Liver (tissue), 9 donors: ENCODE results near the gene DNAJB1. TPM values are rescaled to one million over a fixed set of nuclear protein-coding genes. Genes with fewer than 3 reads are reported as not detected.

ENCODE experiments used
- DNase-seq: peaks from one replicate; pipeline ENCODE4 v3.0.0-alpha.2; 2017; ENCODE audit warnings: low spot score
- H3K27ac ChIP-seq, 2 donors: one replicate each; pipeline ENCODE4 v1.7.0; 2013; ENCODE audit warnings: inconsistent platforms in 2 of 2, low read length in 2 of 2, control low read depth in 1 of 2, low read depth in 1 of 2, mild to moderate bottlenecking in 1 of 2
- H3K27me3 ChIP-seq, 4 donors: one replicate each; pipeline versions ENCODE4 v1.6.1 to v1.7.0; 2013; ENCODE audit warnings: low read length in 3 of 4, inconsistent platforms in 1 of 4, mild to moderate bottlenecking in 1 of 4, moderate library complexity in 1 of 4; ENCODE audit not compliant: control insufficient read depth in 4 of 4, insufficient read depth in 4 of 4
- H3K36me3 ChIP-seq, 4 donors: one replicate each; pipeline versions ENCODE4 v1.6.1 to v1.7.0; 2013; ENCODE audit warnings: low read length in 3 of 4, mild to moderate bottlenecking in 3 of 4, low read depth in 1 of 4, moderate library complexity in 1 of 4; ENCODE audit not compliant: control insufficient read depth in 4 of 4, insufficient read depth in 3 of 4
- H3K4me1 ChIP-seq, 4 donors: one replicate each; pipeline versions ENCODE4 v1.6.1 to v1.7.0; 2013; ENCODE audit warnings: low read length in 3 of 4, mild to moderate bottlenecking in 3 of 4, moderate library complexity in 1 of 4; ENCODE audit not compliant: control insufficient read depth in 4 of 4, insufficient read depth in 4 of 4
- H3K4me3 ChIP-seq, 3 donors: one replicate each; pipeline versions ENCODE4 v1.6.1 to v1.7.0; 2013; ENCODE audit warnings: low read length in 3 of 3, control low read depth in 1 of 3, low read depth in 1 of 3, mild to moderate bottlenecking in 1 of 3
- H3K9ac ChIP-seq, 2 donors: one replicate each; pipeline ENCODE4 v1.7.0; 2013; ENCODE audit warnings: low read length in 2 of 2, mild to moderate bottlenecking in 2 of 2, moderate library complexity in 2 of 2, control low read depth in 1 of 2, low read depth in 1 of 2
- H3K9me3 ChIP-seq, 4 donors: one replicate each; pipeline versions ENCODE4 v1.6.1 to v1.7.0; 2013; ENCODE audit warnings: low read length in 3 of 4; ENCODE audit not compliant: control insufficient read depth in 4 of 4
- ATF3 ChIP-seq: IDR thresholded peaks from 2 replicates; pipeline ENCODE4 v1.6.1; 2016; ENCODE audit warnings: antibody characterized with exemption
- CTCF ChIP-seq: fragments of 150-350 bp; IDR thresholded peaks from 2 replicates; pipeline ENCODE4 v1.5.1; 2017; ENCODE audit warnings: improper control_type of control experiment, low read depth, low read length; ENCODE audit not compliant: missing input control
- EGR1 ChIP-seq, 2 donors: IDR thresholded peaks; 2 replicates each; pipeline ENCODE4 v1.6.1; 2016 to 2018; ENCODE audit warnings: antibody characterized with exemption in 2 of 2, low read depth in 2 of 2
- FOXA1 ChIP-seq: IDR thresholded peaks from 2 replicates; pipeline ENCODE4 v1.6.1; 2016; ENCODE audit warnings: antibody characterized with exemption
- FOXA2 ChIP-seq: IDR thresholded peaks from 2 replicates; pipeline ENCODE4 v1.6.1; 2016; ENCODE audit warnings: antibody characterized with exemption
- HNF4A ChIP-seq, 2 donors: conservative IDR thresholded peaks; 2 replicates each; pipeline ENCODE4 v1.6.1; 2016; ENCODE audit warnings: antibody characterized with exemption in 2 of 2, mild to moderate bottlenecking in 2 of 2
- HNF4G ChIP-seq: IDR thresholded peaks from 2 replicates; pipeline ENCODE4 v1.6.1; 2016; ENCODE audit warnings: antibody characterized with exemption
- JUND ChIP-seq, 2 donors: IDR thresholded peaks; 2 replicates each; pipeline ENCODE4 v1.6.1; 2016; ENCODE audit warnings: antibody characterized with exemption in 2 of 2
- MAX ChIP-seq: IDR thresholded peaks from 2 replicates; pipeline ENCODE4 v1.6.1; 2016; ENCODE audit warnings: antibody characterized with exemption
- NR2F2 ChIP-seq: IDR thresholded peaks from 2 replicates; pipeline ENCODE4 v1.6.1; 2016; ENCODE audit warnings: antibody characterized with exemption
- RAD21 ChIP-seq, 2 donors: IDR thresholded peaks; 2 replicates each; pipeline ENCODE4 v1.6.1; 2016; ENCODE audit warnings: antibody characterized with exemption in 2 of 2, mild to moderate bottlenecking in 2 of 2
- RXRA ChIP-seq, 2 donors: IDR thresholded peaks; 2 replicates each; pipeline ENCODE4 v1.6.1; 2017 to 2018; ENCODE audit warnings: antibody characterized with exemption in 2 of 2, mild to moderate bottlenecking in 1 of 2
- SP1 ChIP-seq: IDR thresholded peaks from 2 replicates; pipeline ENCODE4 v1.6.1; 2018; ENCODE audit warnings: antibody characterized with exemption, mild to moderate bottlenecking
- TAF1 ChIP-seq: conservative IDR thresholded peaks from 2 replicates; pipeline ENCODE4 v1.6.1; 2016; ENCODE audit warnings: antibody characterized with exemption, mild to moderate bottlenecking
- YY1 ChIP-seq: IDR thresholded peaks from 2 replicates; pipeline ENCODE4 v1.6.1; 2016; ENCODE audit warnings: antibody characterized with exemption, mild to moderate bottlenecking
- ZBTB33 ChIP-seq: IDR thresholded peaks from 2 replicates; pipeline ENCODE4 v1.6.1; 2016; ENCODE audit warnings: antibody characterized with exemption
- WGBS: extraction: QIAGEN DNeasy Blood & Tissue Kit; methylation state at CpG from one replicate; pipeline ENCODE4 v1.1.7; 2013; 5-methylcytosine and 5-hydroxymethylcytosine counted together
- polyA plus RNA-seq, 2 donors: library from polyadenylated mRNA; stranded (reverse) in 1 of 2; unstranded in 1 of 2; fragments of 200-250 nt in 1 of 2; fragments of >200 nt in 1 of 2; fragmentation: Nextera tagmentation in 1 of 2; extraction: Ambion mirVana in 1 of 2; gene quantifications; one replicate each; pipeline versions ENCODE4 v1.2.1 to v1.2.3, GENCODE V29; 2013 to 2015
- total RNA-seq, 2 donors: library from RNA; depleted of rRNA; stranded (reverse); fragments of >200 nt; gene quantifications; one replicate each; pipeline ENCODE4 v1.2.3, GENCODE V29; 2014
- TF ChIP-seq, protein P1 (sequence below): IDR thresholded peaks from 2 replicates; pipeline ENCODE4 v1.6.1; 2016; ENCODE audit warnings: antibody characterized with exemption, mild to moderate bottlenecking
- donor health status: healthy.
- donor health status: healthy.
- donor health status: healthy.
- donor health status: healthy.
- donor health status: healthy.

Gene DNAJB1
- total and polyA plus RNA-seq, 4 donors, result 29.4 to 43.0 (median 34.5) TPM

GRCh38 chr19:14562660-14563589 lies 44.7 kb upstream of the DNAJB1 start:
- no peaks in the 10 kb centered on the region for H3K27me3 ChIP-seq
- TF ChIP-seq MAX, result no peak
- no peak for TF ChIP-seq RXRA (IDR thresholded peaks at IDR 0.05)
- no peak for TF ChIP-seq SP1
- TF ChIP-seq HNF4A (conservative IDR thresholded peaks at IDR 0.05), result no peak
- no peak for TF ChIP-seq ATF3
- TF ChIP-seq CTCF, result no peak
- TF ChIP-seq YY1, result no peak
- TF ChIP-seq NR2F2, result no peak
- peaks cover 0 to 24% (median 17%) of the 10 kb centered on the region in 4 donors for H3K4me1 ChIP-seq
- peaks cover 0 to 11% (median 3%) of the 10 kb centered on the region in 4 donors for H3K36me3 ChIP-seq
- no peak overlapping the region for H3K9ac ChIP-seq
- no peak for DNase-seq
- 93% methylated on average over 23 of the region's 23 CpGs for WGBS
- no peak overlapping the region for H3K4me3 ChIP-seq
- H3K27ac ChIP-seq, result peak overlapping the region in 1 of 2 donors; percentile 20
- no peaks in the 10 kb centered on the region for H3K9me3 ChIP-seq

- Histone ChIP-seq H3K27me3 (no peaks in the 10 kb centered on the region), H3K4me1 (peaks cover 1 to 24% (median 17%) of the 10 kb centered on the region in 4 donors), H3K9ac (no peak overlapping the region), H3K36me3 (peaks cover 0 to 11% (median 3%) of the 10 kb centered on the region in 4 donors), H3K27ac (peak overlapping the region; percentile 20 to 27), H3K9me3 (no peaks in the 10 kb centered on the region), H3K4me3 (no peak overlapping the region)
- 76% methylated on average over 22 of the region's 22 CpGs for WGBS
- DNase-seq, result no peak
- TF ChIP-seq SP1 (no peak), HNF4A (conservative IDR thresholded peaks at IDR 0.05) (no peak), CTCF (no peak), JUND (IDR thresholded peaks at IDR 0.05) (no peak), FOXA2 (no peak), ATF3 (no peak), RAD21 (IDR thresholded peaks at IDR 0.05) (no peak), FOXA1 (no peak), EGR1 (IDR thresholded peaks at IDR 0.05; ENCODE audit: low read depth in 2 of 2) (no peak), ZBTB33 (no peak), TAF1 (no peak), RXRA (IDR thresholded peaks at IDR 0.05) (no peak), YY1 (no peak), MAX (no peak), HNF4G (no peak)
- TF ChIP-seq, protein P1, sequence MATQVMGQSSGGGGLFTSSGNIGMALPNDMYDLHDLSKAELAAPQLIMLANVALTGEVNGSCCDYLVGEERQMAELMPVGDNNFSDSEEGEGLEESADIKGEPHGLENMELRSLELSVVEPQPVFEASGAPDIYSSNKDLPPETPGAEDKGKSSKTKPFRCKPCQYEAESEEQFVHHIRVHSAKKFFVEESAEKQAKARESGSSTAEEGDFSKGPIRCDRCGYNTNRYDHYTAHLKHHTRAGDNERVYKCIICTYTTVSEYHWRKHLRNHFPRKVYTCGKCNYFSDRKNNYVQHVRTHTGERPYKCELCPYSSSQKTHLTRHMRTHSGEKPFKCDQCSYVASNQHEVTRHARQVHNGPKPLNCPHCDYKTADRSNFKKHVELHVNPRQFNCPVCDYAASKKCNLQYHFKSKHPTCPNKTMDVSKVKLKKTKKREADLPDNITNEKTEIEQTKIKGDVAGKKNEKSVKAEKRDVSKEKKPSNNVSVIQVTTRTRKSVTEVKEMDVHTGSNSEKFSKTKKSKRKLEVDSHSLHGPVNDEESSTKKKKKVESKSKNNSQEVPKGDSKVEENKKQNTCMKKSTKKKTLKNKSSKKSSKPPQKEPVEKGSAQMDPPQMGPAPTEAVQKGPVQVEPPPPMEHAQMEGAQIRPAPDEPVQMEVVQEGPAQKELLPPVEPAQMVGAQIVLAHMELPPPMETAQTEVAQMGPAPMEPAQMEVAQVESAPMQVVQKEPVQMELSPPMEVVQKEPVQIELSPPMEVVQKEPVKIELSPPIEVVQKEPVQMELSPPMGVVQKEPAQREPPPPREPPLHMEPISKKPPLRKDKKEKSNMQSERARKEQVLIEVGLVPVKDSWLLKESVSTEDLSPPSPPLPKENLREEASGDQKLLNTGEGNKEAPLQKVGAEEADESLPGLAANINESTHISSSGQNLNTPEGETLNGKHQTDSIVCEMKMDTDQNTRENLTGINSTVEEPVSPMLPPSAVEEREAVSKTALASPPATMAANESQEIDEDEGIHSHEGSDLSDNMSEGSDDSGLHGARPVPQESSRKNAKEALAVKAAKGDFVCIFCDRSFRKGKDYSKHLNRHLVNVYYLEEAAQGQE, result no peak
Measured at GRCh38 chr19:14561847-14562351, 43.7 kb upstream of the DNAJB1 start.
